IMR-90 (cell line): ENCODE results near the gene RAMP3. TPM values are rescaled to one million over a fixed set of nuclear protein-coding genes. Genes with fewer than 3 reads are reported as not detected.

ENCODE experiments used
- ATAC-seq: fragments of 200-7000 bp; cut with Tn5 transposase; 2 replicates; pipeline ENCODE4 v1.9.1; 2020; ENCODE audit warnings: low read depth, mild to moderate bottlenecking, moderate library complexity
- BruUV-seq: library from RNA; stranded (reverse); fragments of 400-500 nt; replicated peaks from 2 replicates; lab custom pipeline; 2021; lab: Mats Ljungman, UMichigan
- CTCF ChIA-PET: fragments of 300-600 bp; formaldehyde crosslinking; extraction: SDS; loops from one replicate; lab custom pipeline; 2021; ENCODE audit warnings: antibody characterized with exemption; lab: Yijun Ruan, JAX
- POLR2A ChIA-PET: fragments of 300-600 bp; sonication (Branson Sonifier 250); formaldehyde crosslinking; loops from one replicate; lab custom pipeline; 2022; ENCODE audit warnings: antibody characterized with exemption; ENCODE audit not compliant: unreplicated experiment; lab: Charles Lee
- DNase-seq: peaks from one replicate; pipeline ENCODE4 v3.0.0; 2013
- H2AFZ ChIP-seq: replicated peaks from 2 replicates; pipeline ENCODE3; 2013; ENCODE audit warnings: low read length, mild to moderate bottlenecking; ENCODE audit not compliant: poor library complexity
- H2AK5ac ChIP-seq: 2 replicates; pipeline ENCODE4 v1.6.1; 2013; ENCODE audit warnings: low read depth, low read length, inconsistent platforms
- H2AK9ac ChIP-seq: replicated peaks from 2 replicates; pipeline ENCODE3; 2013; ENCODE audit warnings: mild to moderate bottlenecking, low read depth, low read length, moderate library complexity; ENCODE audit not compliant: poor library complexity
- H2BK120ac ChIP-seq: 2 replicates; pipeline ENCODE4 v1.6.1; 2013; ENCODE audit warnings: low read depth, low read length, inconsistent platforms
- H2BK15ac ChIP-seq: 3 replicates; pipeline ENCODE4 v1.6.1; 2013; ENCODE audit warnings: low read depth, low read length, inconsistent platforms
- H2BK20ac ChIP-seq: 2 replicates; pipeline ENCODE4 v1.6.1; 2013; ENCODE audit warnings: low read depth, mild to moderate bottlenecking, inconsistent platforms, low read length, moderate library complexity
- H2BK5ac ChIP-seq: 2 replicates; pipeline ENCODE4 v1.6.1; 2013; ENCODE audit warnings: mild to moderate bottlenecking, low read depth, low read length, inconsistent platforms; ENCODE audit not compliant: poor library complexity, severe bottlenecking
- H3K14ac ChIP-seq: replicated peaks from 2 replicates; pipeline ENCODE4 v1.6.1; 2013; ENCODE audit warnings: low read depth, low read length, inconsistent platforms
- H3K18ac ChIP-seq: 2 replicates; pipeline ENCODE4 v1.6.1; 2013; ENCODE audit warnings: low read depth, low read length, control low read depth
- H3K23ac ChIP-seq: 2 replicates; pipeline ENCODE4 v1.6.1; 2013; ENCODE audit warnings: low read depth, low read length, inconsistent platforms
- H3K27ac ChIP-seq: 2 replicates; pipeline ENCODE4 v1.5.1; 2013; ENCODE audit warnings: mild to moderate bottlenecking, control low read depth, low read length; ENCODE audit not compliant: insufficient read depth
- H3K27me3 ChIP-seq: 2 replicates; pipeline ENCODE4 v1.6.1; 2013; ENCODE audit warnings: low read length; ENCODE audit not compliant: control insufficient read depth, insufficient read depth
- H3K36me3 ChIP-seq: 2 replicates; pipeline ENCODE4 v1.6.1; 2013; ENCODE audit warnings: low read length, mixed read lengths; ENCODE audit not compliant: control insufficient read depth, insufficient read depth
- H3K4ac ChIP-seq: 2 replicates; pipeline ENCODE4 v1.6.1; 2013; ENCODE audit warnings: low read depth, low read length, inconsistent platforms
- H3K4me1 ChIP-seq: 2 replicates; pipeline ENCODE4 v1.6.1; 2013; ENCODE audit warnings: low read length, mixed read lengths; ENCODE audit not compliant: control insufficient read depth, insufficient read depth
- H3K4me2 ChIP-seq: 2 replicates; pipeline ENCODE4 v1.6.1; 2013; ENCODE audit warnings: low read depth, mild to moderate bottlenecking, control low read depth, low read length, moderate library complexity
- H3K4me3 ChIP-seq: 2 replicates; pipeline ENCODE4 v1.5.1; 2013; ENCODE audit warnings: low read depth, mild to moderate bottlenecking, control low read depth, low read length, moderate library complexity; ENCODE audit not compliant: insufficient read depth
- H3K56ac ChIP-seq: 2 replicates; pipeline ENCODE4 v1.6.1; 2013; ENCODE audit warnings: low read length, inconsistent platforms; ENCODE audit not compliant: insufficient read depth; ENCODE audit errors: extremely low read depth
- H3K79me1 ChIP-seq, 2 experiments: 2 replicates each; pipeline ENCODE4 v1.6.1; 2013; ENCODE audit warnings: low read length in 2 of 2, inconsistent platforms in 1 of 2, low read depth in 1 of 2
- H3K9ac ChIP-seq: 2 replicates; pipeline ENCODE4 v1.6.1; 2013; ENCODE audit warnings: low read depth, low read length, control low read depth
- H3K9me1 ChIP-seq: 2 replicates; pipeline ENCODE4 v1.6.1; 2013; ENCODE audit warnings: low read length, inconsistent platforms; ENCODE audit not compliant: insufficient read depth
- H3K9me3 ChIP-seq: 2 replicates; pipeline ENCODE4 v1.6.1; 2013; ENCODE audit warnings: low read length; ENCODE audit not compliant: control insufficient read depth, insufficient read depth
- H4K20me1 ChIP-seq: 2 replicates; pipeline ENCODE4 v1.6.1; 2013; ENCODE audit warnings: low read length, inconsistent platforms; ENCODE audit not compliant: insufficient read depth
- H4K5ac ChIP-seq: 2 replicates; pipeline ENCODE4 v1.6.1; 2013; ENCODE audit warnings: mild to moderate bottlenecking, low read depth, low read length, control low read depth
- H4K8ac ChIP-seq, 2 experiments: 2 replicates each; pipeline ENCODE4 v1.6.1; 2013; ENCODE audit warnings: low read depth in 2 of 2, low read length in 2 of 2, control low read depth in 1 of 2, inconsistent platforms in 1 of 2
- H4K91ac ChIP-seq: 2 replicates; pipeline ENCODE4 v1.6.1; 2013; ENCODE audit warnings: low read depth, low read length, inconsistent platforms; ENCODE audit not compliant: insufficient read depth
- BHLHE40 ChIP-seq: fragments of 150-350 bp; IDR thresholded peaks from 2 replicates; pipeline ENCODE4 v1.6.1; 2016; ENCODE audit warnings: mild to moderate bottlenecking, low read depth, low read length
- CEBPB ChIP-seq: IDR thresholded peaks from 2 replicates; pipeline ENCODE4 v1.6.1; 2012; ENCODE audit warnings: low read depth, low read length, improper control_type of control experiment
- CHD1 ChIP-seq: IDR thresholded peaks from 2 replicates; pipeline ENCODE4 v1.6.1; 2012; ENCODE audit warnings: low read depth, low read length, improper control_type of control experiment
- ELK1 ChIP-seq: fragments of 150-350 bp; IDR thresholded peaks from 2 replicates; pipeline ENCODE4 v1.6.1; 2016; ENCODE audit warnings: low read depth, mild to moderate bottlenecking, low read length, moderate library complexity, borderline replicate concordance
- FOS ChIP-seq: fragments of 150-350 bp; IDR thresholded peaks from 2 replicates; pipeline ENCODE4 v1.6.1; 2016; ENCODE audit warnings: low read depth, low read length
- MAFK ChIP-seq: IDR thresholded peaks from 2 replicates; pipeline ENCODE4 v1.6.1; 2012; ENCODE audit warnings: low read depth, low read length, improper control_type of control experiment
- MAZ ChIP-seq: IDR thresholded peaks from 2 replicates; pipeline ENCODE4 v1.6.1; 2012; ENCODE audit warnings: low read depth, mild to moderate bottlenecking, low read length, improper control_type of control experiment, moderate library complexity, borderline replicate concordance
- MXI1 ChIP-seq: IDR thresholded peaks from 2 replicates; pipeline ENCODE4 v1.6.1; 2012; ENCODE audit warnings: low read depth, mild to moderate bottlenecking, low read length, moderate library complexity, borderline replicate concordance
- NFE2L2 ChIP-seq: fragments of 150-350 bp; IDR thresholded peaks from 2 replicates; pipeline ENCODE4 v1.6.1; 2016; ENCODE audit warnings: low read depth, mild to moderate bottlenecking, low read length
- RAD21 ChIP-seq: IDR thresholded peaks from 2 replicates; pipeline ENCODE4 v1.6.1; 2012; ENCODE audit warnings: low read length, improper control_type of control experiment
- RFX5 ChIP-seq: IDR thresholded peaks from 2 replicates; pipeline ENCODE4 v1.8.0; 2012; ENCODE audit warnings: low read depth, mild to moderate bottlenecking, low read length, moderate library complexity
- SMC3 ChIP-seq: fragments of 150-350 bp; IDR thresholded peaks from 2 replicates; pipeline ENCODE4 v1.6.1; 2016; ENCODE audit warnings: low read depth, mild to moderate bottlenecking, antibody characterized with exemption, low read length, moderate library complexity
- WGBS, 2 experiments: methylation state at CpG; one replicate each; pipeline versions ENCODE4 v1.1.5 to v1.1.7; 2013; ENCODE audit warnings: missing lambda C conversion rate in 2 of 2; ENCODE audit not compliant: insufficient read length in 1 of 2; ENCODE audit errors: extremely low coverage in 2 of 2; 5-methylcytosine and 5-hydroxymethylcytosine counted together
- dilution Hi-C: fragments of 300-500 bp; cut with HindIII; formaldehyde crosslinking; loops from one replicate; pipeline ENCODE4 v1.14.3; 2018; ENCODE audit warnings: low sequenced_read_pairs; ENCODE audit not compliant: unreplicated experiment
- in situ Hi-C: fragments of 300-500 bp; cut with MboI; formaldehyde crosslinking; loops from 3 replicates; pipeline ENCODE4 v1.14.3; 2019; ENCODE audit warnings: low sequenced_read_pairs, inconsistent platforms, mixed read lengths
- intact Hi-C: fragments of 100-400 bp; cut with micrococcal nuclease; formaldehyde crosslinking; loops from 2 replicates; pipeline ENCODE4 v1.10.0; 2022
- polyA plus RNA-seq, 3 experiments: library from polyadenylated mRNA; depleted of rRNA; stranded (reverse); fragments of >200 nt; gene quantifications; 2 replicates each; pipeline ENCODE4 v1.2.3, GENCODE V29; 2012; ENCODE audit warnings: low replicate concordance in 1 of 3
- total RNA-seq: library from RNA; depleted of rRNA; stranded (reverse); fragments of >200 nt; gene quantifications from 2 replicates; pipeline ENCODE4 v1.2.3, GENCODE V29; 2012
- TF ChIP-seq, protein P1 (sequence below): fragments of 150-350 bp; IDR thresholded peaks from 2 replicates; pipeline ENCODE4 v1.6.1; 2017; ENCODE audit warnings: mild to moderate bottlenecking, antibody characterized with exemption, low read length, low read depth
- TF ChIP-seq, protein P2 (sequence below): conservative IDR thresholded peaks from 2 replicates; pipeline ENCODE4 v1.5.1; 2012; ENCODE audit warnings: mild to moderate bottlenecking, low read depth, low read length, improper control_type of control experiment

The RAMP3 gene
- total and polyA plus RNA-seq, 2 of the 4 experiments (the other 2 are of a cell fraction), result not detected

DNA sequence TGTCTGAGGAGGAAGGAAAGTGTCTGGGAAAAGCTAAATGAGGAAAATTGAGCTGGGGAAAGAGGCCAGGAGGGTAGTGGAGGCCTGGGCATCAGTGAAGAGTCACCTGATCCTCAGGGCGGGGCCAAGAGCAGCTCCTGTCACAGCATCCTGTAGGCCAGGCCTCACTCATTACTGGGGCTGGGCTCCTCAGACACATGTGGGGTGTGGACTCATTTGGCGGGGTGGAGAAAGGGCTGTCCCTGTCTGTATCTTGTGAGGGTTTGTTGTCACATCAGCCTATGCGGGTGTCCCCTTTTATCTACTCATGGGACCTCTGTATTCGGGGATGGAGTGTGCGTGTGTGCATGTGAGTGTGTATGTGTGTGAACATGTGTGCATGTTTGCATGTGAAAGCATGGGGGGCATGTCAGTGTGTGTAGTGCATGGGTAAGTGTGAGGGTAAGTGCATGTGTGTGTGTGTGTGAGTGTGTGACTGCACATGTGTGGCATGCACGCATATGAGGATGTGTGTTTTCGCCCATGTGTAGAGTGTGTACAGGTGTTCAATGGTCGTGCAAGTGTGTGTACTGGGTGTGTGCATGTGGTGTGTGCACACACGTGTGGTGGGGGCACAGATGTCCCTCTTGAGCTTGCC lies 67.8 kb downstream of the RAMP3 start:
- Histone ChIP-seq H3K4me2 (no peak overlapping the region), H2BK120ac (no peak overlapping the region), H2AK5ac (no peak overlapping the region), H3K23ac (no peak overlapping the region), H3K4ac (no peak overlapping the region), H3K9me1 (0 out of 2 replicates have a peak, but pooled peaks cover 2% of the 10 kb centered on the region), H3K27ac (no peak overlapping the region), H3K4me1 (no peaks in the 10 kb centered on the region), H2BK15ac (no peak overlapping the region), H3K27me3 (peaks cover 13% of the 10 kb centered on the region; the same call in 1 of the 2 replicates), H3K36me3 (no peaks in the 10 kb centered on the region), H4K8ac (no peak overlapping the region), H2BK5ac (no peak overlapping the region), H3K56ac (no peak overlapping the region), H2BK20ac (no peak overlapping the region), H4K20me1 (no peaks in the 10 kb centered on the region), H3K14ac (no peak overlapping the region), H3K9me3 (no peaks in the 10 kb centered on the region), H4K91ac (no peak overlapping the region), H3K18ac (no peak overlapping the region), H4K5ac (no peak overlapping the region), H3K4me3 (no peak overlapping the region), H3K9ac (no peak overlapping the region), H3K79me1 (no peaks in the 10 kb centered on the region), H2AFZ (no peak overlapping the region), H2AK9ac (no peak overlapping the region)
- DNase-seq, result no peak
- no TSS peak for BruUV-seq
- ATAC-seq, result no peak
- dilution Hi-C loops, result no loop called here
- TF ChIP-seq, protein P1, sequence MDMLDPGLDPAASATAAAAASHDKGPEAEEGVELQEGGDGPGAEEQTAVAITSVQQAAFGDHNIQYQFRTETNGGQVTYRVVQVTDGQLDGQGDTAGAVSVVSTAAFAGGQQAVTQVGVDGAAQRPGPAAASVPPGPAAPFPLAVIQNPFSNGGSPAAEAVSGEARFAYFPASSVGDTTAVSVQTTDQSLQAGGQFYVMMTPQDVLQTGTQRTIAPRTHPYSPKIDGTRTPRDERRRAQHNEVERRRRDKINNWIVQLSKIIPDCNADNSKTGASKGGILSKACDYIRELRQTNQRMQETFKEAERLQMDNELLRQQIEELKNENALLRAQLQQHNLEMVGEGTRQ, result no peak
- TF ChIP-seq FOS (no peak), RAD21 (no peak), BHLHE40 (no peak), SMC3 (no peak), MAZ (no peak), CEBPB (no peak), MAFK (no peak), ELK1 (no peak), CHD1 (no peak), RFX5 (no peak), MXI1 (no peak), NFE2L2 (no peak)
- TF ChIP-seq, protein P2, sequence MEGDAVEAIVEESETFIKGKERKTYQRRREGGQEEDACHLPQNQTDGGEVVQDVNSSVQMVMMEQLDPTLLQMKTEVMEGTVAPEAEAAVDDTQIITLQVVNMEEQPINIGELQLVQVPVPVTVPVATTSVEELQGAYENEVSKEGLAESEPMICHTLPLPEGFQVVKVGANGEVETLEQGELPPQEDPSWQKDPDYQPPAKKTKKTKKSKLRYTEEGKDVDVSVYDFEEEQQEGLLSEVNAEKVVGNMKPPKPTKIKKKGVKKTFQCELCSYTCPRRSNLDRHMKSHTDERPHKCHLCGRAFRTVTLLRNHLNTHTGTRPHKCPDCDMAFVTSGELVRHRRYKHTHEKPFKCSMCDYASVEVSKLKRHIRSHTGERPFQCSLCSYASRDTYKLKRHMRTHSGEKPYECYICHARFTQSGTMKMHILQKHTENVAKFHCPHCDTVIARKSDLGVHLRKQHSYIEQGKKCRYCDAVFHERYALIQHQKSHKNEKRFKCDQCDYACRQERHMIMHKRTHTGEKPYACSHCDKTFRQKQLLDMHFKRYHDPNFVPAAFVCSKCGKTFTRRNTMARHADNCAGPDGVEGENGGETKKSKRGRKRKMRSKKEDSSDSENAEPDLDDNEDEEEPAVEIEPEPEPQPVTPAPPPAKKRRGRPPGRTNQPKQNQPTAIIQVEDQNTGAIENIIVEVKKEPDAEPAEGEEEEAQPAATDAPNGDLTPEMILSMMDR, result no peak
- ChIA-PET CTCF (no interaction called here), POLR2A (no interaction called here)
- WGBS, 2 experiments, result 53% methylated on average over 3 of the region's 9 CpGs; no CpG with 5 or more reads in 1 of the 2 experiments
- intact Hi-C loops, result no loop called here
- in situ Hi-C loops, result no loop called here
